Measurements from ENCODE around the gene CALR3.

- TF ChIP-seq CTCF (IDR thresholded peaks at IDR 0.05; ENCODE audit: insufficient read depth, low read length, poor library complexity, severe bottlenecking) (no peak), EZH2phosphoT487 (conservative IDR thresholded peaks at IDR 0.05; ENCODE audit: low read length) (no peak)
These were observed 45.6 kb upstream of the CALR3 start for GRCh38 chr19:16541526-16542044.

All from SU-DHL-6 (cell line).